Stimulated activated CD4-positive, alpha-beta T cell treated with anti-CD3 and anti-CD28 coated beads, Interleukin-2, amount 100 ng/mL, for 48 hours (primary cell): ENCODE data around the gene TEX36.
"Not testable (repeated sequence)": the region's sequence is repeated elsewhere in the genome, so short reads cannot be mapped to it uniquely, and the experiment has no call there.

Experiments used
- DNase-seq, 2 donors: peaks; one replicate each; pipeline ENCODE4 v3.0.0-alpha.2; 2020

Gene TEX36

GRCh38 chr10:125692196-125692595 lies 9.2 kb upstream of the TEX36 start:
- DNase-seq, result no peak

- DNase-seq, result no peak
These were observed 8.4 kb upstream of the TEX36 start for GRCh38 chr10:125691160-125691981.

- DNase-seq, result no peak
These were observed 7.1 kb upstream of the TEX36 start for GRCh38 chr10:125689955-125690569.

- no peak for DNase-seq
These were observed 4.7 kb upstream of the TEX36 start for GRCh38 chr10:125687507-125688185.

- no peak for DNase-seq
These were observed 1.6 kb upstream of the TEX36 start for GRCh38 chr10:125684581-125684980.

GRCh38 chr10:125683821-125684220 lies 858 bp upstream of the TEX36 start:
- DNase-seq, result no peak

- DNase-seq, result no peak
These were observed 3.5 kb downstream of the TEX36 start for GRCh38 chr10:125679436-125679835.

DNA sequence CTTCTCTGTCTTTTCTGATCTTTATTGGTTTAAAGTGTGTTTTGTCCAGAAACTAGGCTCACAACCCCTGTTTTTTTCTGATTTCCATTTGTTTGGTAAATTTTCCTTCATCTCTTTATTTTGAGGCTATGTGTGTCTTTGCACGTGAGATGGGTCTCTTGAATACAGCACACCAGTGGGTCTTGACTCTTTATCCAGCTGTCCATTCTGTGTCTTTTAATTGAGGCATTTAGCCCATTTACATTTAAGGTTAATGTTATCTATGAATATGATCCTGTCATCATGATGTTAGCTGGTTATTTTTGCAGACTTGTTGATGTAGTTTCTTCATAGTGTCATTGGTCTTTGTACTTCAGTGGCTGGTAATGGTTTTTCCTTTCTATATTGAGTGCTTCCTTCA lies 10.1 kb downstream of the TEX36 start:
- no peak for DNase-seq

GRCh38 chr10:125662584-125662983 lies 20.4 kb downstream of the TEX36 start:
- no peak for DNase-seq

- DNase-seq, result no peak
These were observed 20.9 kb downstream of the TEX36 start for GRCh38 chr10:125661941-125662515.

GRCh38 chr10:125661431-125661940 lies 21.5 kb downstream of the TEX36 start:
- no peak for DNase-seq

DNA sequence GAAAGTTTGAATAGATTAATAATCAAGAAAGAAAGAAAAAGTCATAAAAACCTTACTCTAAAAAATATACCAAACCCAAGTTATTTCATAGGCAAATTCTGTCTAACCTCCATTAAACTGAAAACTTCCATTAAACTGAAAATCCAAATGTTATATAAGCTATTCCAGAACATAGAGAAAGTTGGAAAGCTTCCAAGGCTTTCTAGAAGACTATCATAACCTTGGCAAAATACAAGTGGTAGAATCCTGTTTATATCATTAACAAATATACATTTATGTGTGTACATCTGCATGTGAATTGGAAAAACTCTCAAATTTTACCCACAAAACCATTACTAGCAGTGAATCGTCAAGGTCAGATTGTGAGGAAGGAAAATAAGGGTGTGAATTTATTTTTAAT lies 23.9 kb downstream of the TEX36 start:
- DNase-seq, result no peak

DNA sequence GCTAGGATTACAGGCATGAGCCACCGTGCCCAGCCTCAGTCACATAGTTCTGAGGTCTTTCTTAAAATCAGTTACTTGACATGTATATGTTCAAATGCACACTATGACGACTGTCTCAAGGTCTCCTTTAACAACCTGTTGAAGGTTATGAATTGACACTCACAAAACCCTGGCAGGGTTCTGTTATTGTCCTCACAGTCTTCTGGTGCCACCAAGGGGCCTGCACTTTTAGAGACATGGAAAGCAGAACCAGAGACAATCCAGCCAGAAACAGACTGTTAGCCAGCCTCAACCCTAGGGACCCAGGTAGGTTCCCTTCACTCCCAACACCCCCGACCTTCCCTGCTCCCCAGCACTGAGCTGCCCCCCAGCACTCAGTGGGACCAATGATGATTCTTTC lies 26.4 kb downstream of the TEX36 start:
- no peak for DNase-seq

GRCh38 chr10:125653113-125653512 lies 29.9 kb downstream of the TEX36 start:
- DNase-seq, result not testable (repeated sequence)

DNA sequence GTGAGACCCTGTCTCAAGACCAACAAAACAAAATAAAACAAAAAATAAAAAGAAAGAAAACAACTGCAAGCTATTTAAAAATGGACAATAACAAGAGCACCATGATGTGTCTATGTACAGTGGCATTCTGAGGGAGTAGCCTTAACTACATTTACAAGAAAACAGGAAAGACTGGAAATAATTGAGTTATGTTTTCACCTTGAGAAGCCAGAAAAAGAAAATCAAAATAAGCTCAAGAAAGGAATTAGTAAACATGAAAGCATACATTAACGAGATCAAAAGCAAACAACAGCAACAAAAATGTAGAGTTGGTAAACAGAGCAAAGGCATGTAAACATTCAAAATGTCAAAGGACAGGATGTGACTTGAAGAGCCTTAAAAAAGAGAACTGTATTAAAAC lies 36.7 kb downstream of the TEX36 start:
- DNase-seq, result no peak

GRCh38 chr10:125641398-125641797 lies 41.6 kb downstream of the TEX36 start:
- DNase-seq, result no peak

- no peak for DNase-seq
These were observed 42.3 kb downstream of the TEX36 start for GRCh38 chr10:125640653-125641052.

DNA sequence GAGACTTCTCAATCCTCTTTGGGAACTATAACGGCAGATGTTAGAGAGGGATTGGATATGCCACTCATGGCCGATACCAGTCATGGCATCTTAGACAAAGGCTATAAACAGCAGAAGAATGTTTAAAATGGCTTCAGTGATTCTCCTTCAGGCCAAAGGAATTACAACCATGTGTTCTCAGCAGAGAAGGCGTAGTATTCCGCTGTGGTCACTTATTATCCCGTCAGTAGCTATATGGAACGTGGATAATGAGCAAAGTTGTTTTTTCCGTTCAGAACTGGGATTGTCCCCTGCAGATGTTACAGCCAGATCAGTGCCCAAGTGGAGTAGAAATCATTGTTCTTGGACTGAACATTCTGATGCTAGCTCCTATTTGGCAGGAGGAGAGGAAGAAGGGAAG lies 43.1 kb downstream of the TEX36 start:
- DNase-seq, result no peak

DNA sequence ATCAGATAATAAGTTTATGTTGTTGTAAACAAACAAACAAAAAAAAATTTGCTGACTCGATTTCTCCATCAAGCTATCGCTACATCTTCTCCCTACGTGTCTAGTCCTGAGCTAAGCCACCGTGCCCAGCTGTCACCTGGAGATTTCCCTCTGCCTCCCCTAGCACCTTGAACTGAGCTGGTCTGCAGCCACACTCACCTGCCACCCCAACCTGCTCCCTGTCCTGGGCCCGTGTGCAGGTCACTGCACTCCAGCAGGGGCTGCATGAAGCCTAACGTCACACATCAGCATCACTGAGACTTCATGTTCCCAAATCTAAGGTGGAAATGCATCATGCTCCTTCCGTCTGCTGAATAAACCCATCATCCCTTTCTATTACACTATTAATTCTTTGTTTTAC lies 44.4 kb downstream of the TEX36 start:
- no peak for DNase-seq

DNA sequence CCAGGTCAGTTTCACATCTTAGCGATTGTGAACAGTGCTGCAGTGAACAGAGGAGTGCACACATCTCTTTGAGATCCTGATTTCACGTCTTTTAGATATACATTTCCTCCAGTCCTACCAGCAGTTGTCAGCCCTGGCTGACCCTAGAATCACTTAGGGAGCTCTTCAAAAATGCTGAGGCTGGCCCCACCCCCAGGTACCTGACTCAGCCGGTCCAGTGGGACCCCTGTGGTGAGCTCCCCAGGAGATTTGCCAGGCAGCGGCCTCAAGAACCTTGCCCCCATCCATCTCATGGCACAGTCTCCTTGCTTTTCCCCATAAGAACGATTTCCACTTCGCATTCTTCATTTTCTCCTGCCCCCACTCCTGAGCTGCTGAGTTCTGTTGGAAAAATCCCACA lies 45.5 kb downstream of the TEX36 start:
- DNase-seq, result no peak

DNA sequence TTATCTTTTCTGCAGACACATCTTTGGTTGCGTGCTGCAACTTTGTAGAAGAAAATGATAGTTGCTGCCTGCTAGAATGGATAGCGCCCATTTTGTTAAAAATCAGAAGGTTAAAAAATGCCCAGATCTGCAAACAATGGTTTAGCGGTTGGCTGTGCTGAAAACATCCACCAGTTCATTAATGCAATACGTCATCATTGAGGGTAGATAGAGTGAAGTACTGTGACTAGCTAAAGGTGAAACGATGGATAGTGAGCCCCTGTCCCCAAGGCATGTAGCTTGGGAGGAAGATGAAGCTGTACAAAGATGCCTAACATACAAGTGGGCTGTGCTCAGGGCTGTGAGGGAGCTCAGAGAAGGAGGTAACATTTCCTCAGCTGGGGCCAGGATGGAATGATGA lies 48.4 kb downstream of the TEX36 start:
- DNase-seq, result no peak

DNA sequence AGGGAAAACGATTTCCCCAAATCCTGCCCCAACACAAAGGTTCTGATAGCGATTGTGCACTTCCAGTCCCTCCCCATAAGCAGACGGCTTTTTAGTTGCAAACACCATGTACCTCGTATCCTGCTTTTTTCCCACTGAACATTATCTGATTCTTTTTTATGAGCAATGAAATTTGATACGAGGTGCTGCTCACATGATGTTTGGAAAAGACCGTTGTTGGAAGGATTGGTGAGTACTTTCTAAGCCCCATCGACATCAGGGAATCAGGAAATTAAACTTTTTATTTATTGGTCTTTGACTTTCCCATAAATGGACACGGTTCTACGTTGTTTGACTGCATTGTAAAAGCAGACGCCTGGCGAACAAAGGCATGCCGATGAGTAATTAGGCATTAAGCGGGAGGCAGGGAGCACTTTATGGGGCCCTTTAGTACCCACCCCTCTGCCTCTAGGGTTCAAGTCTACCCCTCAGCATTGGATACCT lies 49.4 kb downstream of the TEX36 start:
- no peak for DNase-seq

DNA sequence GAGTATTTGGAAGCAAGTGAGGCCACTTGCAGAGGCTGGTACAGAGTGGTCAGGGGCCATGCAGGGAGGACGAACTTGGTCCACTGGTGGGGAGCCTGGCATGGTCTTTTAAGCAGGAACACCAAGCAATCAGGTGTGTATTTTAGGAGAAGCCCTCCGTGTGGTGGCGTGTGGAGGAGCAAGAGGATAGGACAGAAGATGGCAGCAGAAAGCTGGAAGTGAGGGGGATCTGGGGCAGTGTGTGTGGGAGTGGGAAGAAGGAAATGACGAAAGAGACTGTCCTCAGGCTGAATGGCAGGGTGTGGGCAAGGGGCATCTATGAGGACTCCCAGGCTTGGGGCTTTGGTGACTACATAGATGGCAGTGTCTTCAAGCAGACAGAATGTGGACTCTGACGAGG lies 51.2 kb downstream of the TEX36 start:
- no peak for DNase-seq
